Activated T-cell treated with anti-CD3 and anti-CD28 coated beads for 1 hour (primary cell): ENCODE measurements around the gene HSPA9.
"Not testable (repeated sequence)": the region's sequence is repeated elsewhere in the genome, so short reads cannot be mapped to it uniquely, and the experiment has no call there.

Experiments used
- DNase-seq: peaks from one replicate; pipeline ENCODE4 v3.0.0-alpha.2; 2020; ENCODE audit warnings: low read depth

The HSPA9 gene

DNA sequence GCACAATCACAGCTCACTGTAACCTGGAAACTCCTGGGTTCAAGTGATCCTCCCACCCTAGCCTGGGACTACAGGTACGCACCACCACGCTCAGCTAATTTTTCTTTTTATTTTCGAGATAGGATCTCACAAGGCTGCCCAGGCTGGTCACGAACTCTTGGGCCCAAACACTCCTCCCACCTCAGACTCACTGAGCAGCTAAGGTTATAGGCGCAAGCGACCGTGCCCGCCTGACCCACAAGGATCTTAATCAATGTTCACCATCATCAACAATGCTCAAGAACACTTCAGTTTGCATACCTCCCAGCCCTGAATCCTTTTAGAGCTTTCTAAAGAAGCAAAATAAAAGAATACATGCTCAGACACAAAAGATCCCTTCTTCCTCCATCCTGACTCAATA, 45.4 kb downstream of the HSPA9 start:
- no peak for DNase-seq

DNA sequence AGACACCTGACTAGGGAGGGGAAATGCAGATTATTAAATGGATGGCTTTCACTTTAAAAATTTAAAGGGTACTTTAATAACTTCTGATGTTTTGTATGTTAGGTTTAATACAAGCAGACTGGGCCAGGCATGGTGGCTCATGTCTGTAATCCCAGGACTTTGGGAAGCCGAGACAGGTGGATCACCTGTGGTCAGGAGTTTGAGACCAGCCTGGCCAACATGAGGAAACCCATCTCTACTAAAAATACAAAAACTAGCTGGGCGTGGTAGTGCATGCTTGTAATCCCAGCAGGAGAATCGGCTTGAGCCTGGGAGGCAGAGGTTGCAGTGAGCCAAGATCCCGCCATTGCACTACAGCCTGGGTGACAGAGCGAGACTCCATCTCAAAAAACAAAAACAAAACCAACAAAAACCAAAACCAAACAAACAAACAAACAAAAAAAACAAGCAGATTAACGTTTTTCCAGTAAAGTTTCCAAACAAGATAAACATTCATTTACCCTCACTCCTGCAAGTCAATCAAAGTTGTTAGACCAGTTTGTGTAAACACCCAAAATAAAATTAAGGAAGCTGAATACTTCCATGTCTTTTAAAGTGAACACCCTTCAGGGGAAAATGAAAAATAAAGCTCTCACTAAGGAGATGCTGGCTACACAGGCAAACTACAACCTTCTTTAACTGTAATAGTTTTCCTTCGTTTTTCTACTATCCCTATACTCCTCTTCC, 46.3 kb downstream of the HSPA9 start:
- DNase-seq, result no peak

DNA sequence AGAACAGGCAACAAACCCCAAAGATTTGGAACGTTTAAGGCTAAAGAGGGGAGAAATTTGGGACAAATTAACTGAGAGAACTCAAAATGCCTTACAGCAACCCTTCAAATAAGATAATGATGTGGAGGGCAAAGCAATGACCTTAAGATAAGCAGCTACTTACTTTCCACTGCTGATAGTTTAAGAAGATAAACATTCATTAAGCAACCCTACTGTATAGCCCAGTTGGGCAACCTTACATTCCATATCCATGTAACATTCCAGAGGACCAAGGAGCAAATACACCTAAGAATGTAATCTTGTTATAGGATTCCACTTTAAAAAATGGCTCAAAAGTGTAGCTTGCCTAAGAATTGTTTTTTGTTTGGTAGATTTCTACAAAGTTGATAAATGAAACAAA, 47.0 kb downstream of the HSPA9 start:
- no peak for DNase-seq

DNA sequence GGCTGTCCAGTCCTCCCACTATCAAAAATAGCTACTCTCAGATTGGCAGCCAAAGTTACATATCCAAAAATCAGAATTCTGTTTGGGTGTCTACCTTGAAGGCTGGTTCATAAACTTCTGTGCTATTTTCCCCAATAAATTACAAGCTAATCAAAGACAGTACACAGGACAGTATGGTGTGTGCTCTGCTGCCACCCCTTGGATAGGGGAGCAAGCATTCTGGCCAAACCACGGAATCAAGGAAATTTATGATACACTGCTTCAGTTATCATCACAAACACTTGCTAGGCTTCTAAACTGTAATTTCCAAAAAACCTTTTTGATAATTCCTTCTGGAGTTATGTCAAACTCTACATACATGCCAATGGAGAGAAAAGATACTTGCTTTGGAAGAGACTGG, 48.0 kb downstream of the HSPA9 start:
- DNase-seq, result no peak

DNA sequence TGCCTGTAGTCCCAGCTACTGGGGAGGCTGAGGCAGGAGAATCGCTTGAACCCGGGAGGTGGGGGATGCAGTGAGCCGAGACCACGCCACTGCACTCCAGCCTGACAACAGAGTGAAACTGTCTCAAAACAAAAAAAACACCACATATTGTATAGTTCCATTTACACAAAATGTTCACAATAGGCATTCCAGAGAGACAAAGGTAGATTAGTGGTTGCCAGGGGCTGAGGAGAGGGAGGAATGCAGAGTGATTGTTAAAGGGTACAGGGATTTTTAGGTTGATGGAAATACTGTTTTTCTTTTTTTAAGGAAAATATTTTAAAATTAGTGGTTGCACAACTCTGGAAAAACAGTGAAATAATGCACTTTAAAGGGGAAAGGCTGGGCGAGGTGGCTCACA, 51.8 kb downstream of the HSPA9 start:
- no peak for DNase-seq

DNA sequence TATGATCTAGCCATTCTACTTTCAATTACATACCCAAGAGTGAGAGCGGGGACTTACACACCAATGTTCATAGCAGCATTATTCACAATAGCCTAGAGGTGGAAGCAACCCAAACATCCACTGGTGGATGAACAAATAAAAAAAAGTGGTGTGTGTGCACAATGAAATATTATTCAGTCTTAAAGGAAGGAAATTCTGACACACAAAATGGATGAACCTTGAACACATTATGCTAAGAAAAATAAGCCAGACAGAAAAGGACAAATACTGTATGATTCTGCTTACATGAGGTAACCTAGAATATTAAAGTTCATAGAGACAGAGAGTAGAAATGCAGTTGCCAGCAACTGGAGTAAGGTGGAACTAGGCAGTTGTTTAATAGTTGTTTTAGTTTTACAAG, 54.2 kb downstream of the HSPA9 start:
- DNase-seq, result no peak

DNA sequence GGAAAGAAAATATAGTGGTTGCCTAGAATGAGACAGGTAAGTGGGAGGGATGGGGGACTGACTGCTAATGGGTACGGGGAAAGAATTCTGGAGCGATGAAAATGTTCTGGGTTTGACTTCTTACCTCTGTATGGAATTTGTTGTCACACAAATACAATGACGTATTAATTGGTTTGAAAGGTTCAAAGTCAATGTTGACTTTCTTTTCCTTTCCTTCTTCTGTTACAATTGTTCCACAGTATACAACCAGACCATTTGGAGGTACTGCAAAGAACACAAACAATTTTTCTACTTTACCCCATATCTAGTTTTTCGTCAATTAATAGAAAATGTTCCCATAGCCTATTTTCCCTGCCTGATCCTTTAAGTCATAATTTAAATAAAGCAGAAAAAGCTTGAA, 57.8 kb downstream of the HSPA9 start:
- no peak for DNase-seq

DNA sequence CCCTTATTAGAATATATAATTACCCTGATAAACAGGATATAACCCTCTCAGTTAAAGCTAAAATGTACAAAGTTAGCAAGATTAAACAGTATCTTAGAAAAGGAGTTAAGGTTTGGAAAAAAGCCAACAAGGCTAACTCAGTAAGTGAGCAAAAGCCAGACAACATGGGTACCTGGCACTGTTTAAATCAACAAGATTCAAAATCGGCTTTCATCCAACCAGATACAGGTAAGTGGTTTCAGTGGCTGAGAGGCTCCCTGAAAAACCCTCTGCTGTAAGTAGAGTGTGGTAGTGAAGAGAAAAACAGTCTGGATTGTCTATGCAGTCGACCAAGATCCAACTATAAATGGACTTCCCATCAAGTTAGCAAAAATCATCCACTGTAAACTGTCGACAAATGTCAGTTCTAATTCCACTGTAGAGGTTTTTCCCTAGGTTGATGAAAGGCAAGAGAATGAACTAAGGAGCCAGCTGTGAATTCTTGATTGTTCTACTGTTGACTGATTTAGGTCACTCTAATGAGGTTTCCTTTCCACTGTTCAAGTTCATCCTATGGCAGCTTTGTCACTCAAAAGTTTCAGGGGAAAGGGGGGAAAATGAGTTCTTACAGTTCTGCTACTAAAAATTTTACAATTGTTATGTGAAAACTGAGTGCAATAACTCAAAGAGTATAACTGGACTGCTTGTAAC, 59.5 kb downstream of the HSPA9 start:
- no peak for DNase-seq

DNA sequence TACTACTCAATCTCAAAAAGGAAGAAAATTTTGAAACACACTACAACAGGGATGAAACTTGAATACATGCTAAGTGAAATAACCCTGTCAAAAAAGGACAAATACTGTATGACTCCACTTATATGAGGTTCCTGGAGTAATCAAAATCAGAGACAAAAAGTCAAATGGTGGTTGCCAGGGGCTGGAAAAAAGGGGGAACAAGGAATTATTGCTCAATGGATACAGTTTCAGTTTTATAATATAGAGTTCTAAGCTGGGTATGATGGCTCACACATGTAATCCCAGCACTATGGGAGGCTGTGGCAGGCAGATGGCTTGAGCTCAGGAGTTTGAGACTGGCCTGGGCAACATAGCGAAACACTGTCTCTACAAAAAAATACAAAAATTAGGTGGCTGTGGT, 61.2 kb downstream of the HSPA9 start:
- DNase-seq, result no peak

DNA sequence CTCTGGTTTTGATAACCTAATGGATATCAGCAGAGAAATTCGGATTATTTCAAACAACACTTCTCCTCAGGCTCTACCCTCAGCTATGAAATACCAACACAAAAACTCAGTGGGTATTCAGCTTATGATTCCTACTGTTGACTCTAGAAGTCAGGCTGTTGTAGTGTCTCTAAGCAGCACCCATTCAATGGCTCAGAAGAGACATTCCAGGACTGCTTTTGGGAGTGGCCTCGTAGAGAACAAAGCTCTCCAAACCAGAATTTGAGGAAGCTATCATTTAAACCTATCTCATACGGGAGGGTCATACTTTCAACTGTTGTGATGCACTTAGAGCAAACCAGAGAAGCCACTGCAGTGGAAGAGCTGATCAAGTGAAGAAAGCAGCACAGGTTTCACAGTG, 66.2 kb downstream of the HSPA9 start:
- DNase-seq, result no peak

DNA sequence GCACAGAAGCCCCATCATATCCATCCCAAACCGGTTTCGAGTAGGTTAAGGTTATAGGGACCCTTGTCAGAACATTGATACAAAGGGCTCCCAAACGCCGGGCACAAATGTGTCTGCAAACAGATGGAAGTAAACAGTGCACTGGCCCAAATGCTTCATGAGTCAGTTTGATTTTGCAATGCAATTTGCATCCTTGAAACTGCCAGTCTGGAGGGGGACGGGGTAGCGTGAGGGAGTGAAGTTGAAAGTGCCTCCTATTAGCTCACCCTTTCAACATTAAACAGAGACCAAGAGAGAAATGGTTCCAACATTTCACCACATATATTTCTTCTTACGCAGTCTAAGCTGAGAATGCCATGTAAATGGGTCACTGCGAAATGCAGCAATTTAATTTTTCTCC, 67.7 kb downstream of the HSPA9 start:
- DNase-seq, result not testable (repeated sequence)

DNA sequence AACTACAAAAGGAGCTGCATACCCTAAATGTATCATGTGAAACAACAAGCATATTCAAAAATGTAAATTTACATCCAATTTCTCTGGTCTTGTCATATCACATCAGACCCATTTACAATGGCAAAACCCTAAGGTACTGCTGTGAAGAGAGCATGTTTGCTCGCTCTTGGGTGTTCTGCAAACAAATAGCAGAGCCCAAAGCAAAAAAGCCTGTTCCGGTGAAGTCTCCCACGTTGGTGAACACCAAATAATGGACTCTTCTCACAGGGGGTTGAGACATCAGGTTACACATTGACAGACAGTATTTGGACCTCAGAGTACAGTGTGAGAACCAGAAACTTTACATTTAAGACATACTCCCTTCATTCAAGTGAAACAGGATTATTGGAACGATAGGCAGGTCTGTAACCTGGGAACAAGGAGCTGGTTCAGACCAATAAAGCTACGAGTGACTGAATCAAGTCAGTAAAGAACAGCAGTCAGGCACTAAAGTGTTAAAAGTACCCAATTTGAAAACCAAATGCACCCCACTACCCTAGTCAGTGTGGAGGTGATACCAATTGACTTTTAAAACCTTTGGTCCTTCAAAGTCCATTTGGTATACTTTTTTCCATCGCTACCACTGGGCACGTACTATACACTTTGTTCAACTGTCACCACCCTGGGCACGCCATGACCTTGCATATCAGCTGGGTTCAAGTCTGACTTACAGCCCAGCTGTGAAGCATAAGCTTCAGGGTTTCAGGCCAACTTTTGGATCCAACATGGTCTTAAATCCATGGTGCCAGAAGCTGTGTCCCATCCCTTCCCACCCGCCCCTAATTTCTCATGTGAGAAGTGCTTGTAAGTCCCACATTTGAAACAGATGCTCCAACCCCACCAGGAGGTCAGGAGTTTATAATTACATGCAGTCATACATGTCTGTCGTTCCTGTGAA, 68.6 kb downstream of the HSPA9 start:
- no peak for DNase-seq

DNA sequence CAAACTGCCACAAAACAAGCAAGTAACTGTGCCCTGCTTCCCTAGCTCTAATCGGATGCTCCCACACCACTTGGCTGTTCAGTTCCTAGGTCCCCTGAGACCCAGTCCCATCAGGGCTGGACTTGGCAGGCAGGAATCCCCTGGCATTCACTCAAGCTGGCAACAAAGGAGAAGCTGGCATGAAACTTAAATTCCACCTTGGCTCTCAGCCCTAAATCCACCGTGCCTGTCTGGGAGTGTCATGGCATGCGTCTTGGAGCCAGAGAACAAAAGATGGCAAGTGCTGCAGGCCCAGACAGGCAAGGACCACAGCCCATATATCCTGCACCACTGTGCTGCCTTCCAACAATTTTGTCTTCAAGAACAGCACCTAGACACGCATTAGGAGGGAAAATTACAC, 70.4 kb downstream of the HSPA9 start:
- no peak for DNase-seq
